MV-4-11 (cell line): Measurements from ENCODE around the gene ADCY2.

ENCODE experiments used
- DNase-seq: peaks from one replicate; lab custom pipeline; 2025; lab: John Stamatoyannopoulos, UW

Gene ADCY2

DNA sequence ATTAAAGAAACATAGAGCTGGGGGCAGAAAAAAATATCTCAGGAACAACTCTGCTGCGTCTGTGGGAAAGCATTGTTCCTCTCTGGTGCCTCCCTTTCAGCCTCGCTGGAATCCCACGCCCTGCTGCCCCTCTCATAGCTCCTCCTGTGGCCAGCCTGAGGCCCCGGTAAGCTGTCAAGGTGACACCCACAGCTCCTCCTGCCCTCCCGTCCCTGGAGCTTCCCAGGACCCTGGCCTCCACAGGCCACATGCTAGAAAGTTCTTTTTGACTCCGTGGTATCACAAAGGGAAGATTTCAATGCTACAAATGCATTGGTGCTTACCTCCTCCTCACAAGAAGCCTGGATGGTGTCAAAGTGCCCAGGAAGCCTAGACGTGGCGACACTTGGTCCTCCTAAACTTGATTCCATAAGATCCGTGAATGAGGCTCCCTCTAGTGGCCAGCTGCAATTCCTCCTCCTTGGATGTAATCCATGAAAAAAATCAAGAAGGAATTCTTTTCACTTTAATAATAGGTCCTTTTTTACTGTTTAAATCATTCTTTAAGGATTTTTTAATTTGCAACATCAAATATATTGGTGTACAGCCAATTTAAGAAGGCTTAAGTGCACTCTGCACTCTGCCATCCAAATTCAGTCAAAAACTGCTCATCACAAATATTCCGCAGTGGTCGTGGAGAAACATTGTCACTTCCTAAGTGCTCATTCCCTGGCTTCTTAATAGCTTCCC lies 350.1 kb downstream of the ADCY2 start:
- peak; percentile 40 for DNase-seq

GRCh38 chr5:7747728-7748127 lies 351.8 kb downstream of the ADCY2 start:
- DNase-seq = no peak

DNA sequence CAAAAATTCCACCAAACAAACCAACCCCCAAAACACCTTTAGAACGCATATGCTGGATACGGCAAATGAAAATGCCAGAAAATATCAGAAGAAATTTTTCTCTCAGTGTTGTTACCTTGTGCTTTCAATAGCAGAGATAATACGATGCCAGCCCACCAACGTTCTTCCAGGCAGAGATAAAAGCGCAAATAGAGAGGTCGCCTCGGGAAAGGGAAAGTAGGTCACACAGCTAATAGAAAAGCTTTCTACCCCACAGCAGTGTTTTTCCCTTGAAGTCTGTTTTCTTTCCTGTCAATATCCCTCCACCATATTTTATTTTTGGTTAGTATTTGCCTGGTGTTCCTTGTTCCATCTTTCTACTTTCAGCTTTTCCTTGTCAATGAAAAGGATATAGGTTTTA lies 353.7 kb downstream of the ADCY2 start:
- no peak for DNase-seq

GRCh38 chr5:7751874-7752273 lies 355.9 kb downstream of the ADCY2 start:
- DNase-seq = no peak

DNA sequence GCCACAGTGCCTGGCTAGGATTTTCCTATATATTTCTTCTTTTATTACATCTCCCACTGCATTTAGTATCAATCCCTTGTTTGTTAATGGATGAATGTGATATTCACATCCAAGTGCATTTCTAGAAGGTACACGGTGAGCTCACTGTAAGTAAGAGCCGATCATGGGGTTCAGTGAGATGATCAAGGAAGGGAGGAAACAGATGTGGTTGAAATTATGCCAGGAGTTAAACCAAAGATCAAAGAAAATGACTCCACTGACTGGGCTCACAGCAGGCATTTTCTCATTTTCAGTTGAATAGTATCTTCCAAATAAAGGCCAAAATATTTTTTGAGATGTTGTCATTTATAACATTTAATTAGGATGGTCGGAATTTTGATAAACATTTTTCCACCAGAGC lies 357.2 kb downstream of the ADCY2 start:
- no peak for DNase-seq

DNA sequence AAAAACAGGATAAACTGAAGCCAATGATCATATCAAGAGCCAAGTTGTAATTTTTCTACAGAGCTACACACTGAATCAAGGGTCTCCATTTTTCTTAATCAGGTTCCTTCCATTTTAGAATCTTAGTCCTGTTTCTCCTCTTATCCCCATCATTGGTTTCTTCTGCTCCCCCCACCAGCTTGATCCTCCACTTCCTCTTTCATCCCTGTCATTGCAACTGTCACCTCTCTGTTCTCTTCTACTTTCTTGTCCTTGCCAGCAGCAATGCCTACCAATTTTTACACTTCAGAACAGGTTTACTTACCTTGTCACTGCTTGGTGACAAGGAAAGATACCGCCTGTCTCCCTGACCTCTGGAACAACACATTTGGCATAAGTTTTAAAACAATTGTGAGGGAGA lies 357.7 kb downstream of the ADCY2 start:
- peak; percentile 75 for DNase-seq

- DNase-seq = no peak
These were observed 358.6 kb downstream of the ADCY2 start for GRCh38 chr5:7754490-7754889.

- DNase-seq = peak; percentile 61
These were observed 359.2 kb downstream of the ADCY2 start for GRCh38 chr5:7754997-7755596.

DNA sequence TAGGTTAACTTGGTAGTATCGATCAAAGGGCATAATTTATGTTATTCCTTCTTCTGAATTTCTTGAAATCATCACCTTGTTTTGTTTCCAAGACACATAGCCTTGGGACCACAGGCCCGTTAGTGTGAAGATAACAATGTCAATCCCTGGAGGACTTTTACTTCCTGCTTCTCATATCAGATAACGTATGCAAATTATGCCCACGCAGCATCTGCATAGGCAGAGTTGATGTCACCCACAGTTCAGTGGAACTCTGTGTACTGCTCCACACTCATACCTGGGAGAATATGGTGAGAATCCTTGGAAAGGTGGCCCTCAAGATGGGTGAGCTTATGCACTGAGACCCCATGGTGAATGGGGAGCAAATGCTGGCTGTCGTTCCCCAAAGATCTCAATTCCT lies 360.0 kb downstream of the ADCY2 start:
- DNase-seq = peak; percentile 43

- peak; percentile 96 for DNase-seq
These were observed 360.5 kb downstream of the ADCY2 start for GRCh38 chr5:7756453-7756852.

DNA sequence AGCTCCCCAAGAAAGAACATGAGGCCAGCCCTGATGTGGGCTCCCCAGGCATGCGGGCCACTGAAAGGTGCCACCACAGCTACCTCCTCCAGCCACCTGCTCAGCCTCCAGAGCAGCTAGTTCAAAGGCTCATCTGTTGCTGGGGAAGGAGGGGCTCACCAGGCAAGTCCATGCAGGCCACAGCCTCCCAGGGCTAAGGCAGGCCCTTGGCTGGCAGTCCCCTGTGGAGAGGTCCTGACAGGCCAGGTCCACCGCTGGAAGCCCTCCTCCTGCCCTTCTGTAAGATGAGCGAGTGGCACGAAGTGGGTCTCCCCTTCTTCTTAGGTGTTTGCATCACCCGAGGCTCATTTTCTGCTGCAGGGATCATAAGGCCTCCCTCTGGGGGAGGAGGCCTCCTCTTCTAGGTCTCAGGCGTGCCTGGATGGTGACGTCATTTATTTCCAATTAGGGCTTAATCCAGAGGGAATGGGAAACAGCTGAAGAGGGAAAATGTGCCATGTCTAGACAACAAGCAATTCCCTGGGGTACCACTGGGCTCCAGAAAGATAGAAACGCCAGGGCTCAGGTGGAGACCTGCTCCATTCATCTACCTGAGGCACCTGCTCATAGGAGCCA lies 363.4 kb downstream of the ADCY2 start:
- no peak for DNase-seq

DNA sequence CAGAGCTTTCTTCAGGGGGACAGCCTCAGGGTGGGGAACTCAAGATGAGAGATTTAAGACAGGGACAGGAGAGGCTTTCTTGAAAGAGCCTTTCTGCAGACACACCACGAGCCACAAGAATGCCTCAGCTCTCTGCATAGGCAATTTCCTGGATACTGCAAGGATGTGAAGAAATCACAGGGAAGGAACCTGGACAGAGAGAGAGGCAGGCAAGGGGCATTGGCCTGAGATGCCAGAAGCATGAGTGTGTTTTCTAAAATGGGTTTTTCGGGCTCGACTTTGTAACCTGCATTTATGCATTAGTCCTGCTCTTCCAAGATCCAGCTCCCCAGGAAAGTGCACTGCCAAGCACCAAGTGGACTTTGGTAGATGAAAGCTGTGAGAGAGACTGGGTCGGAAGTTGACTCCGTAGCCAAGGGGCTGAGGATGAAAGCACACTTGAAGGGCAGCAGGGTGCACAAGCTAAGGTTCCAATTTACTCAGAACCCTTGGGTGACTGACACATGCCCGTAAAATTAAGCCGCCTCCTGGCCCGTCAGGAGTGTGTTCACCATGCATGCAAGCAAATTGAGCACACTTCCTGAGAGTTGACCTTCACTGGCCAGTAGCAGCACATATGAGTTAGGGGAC lies 364.1 kb downstream of the ADCY2 start:
- DNase-seq = no peak

DNA sequence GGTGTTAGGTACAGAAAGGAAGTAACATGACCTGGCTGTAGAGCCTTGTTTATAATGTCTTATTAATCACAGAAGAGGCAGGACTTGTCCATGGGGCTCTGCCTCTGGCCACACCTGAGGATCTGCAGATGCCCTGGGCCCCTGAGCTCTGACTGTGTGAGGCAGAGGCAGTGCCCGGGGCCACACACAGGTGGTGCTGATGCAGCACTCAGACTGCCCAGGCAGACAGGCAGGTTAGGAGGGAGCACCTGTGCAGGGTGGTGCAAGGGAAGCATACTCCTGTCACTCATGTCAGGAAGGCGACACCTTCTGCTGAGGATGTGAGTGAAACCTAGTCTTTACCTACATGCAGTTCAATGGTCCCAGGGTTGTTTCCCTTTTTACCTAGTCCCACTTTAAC lies 366.3 kb downstream of the ADCY2 start:
- DNase-seq = no peak

- DNase-seq = no peak
These were observed 367.7 kb downstream of the ADCY2 start for GRCh38 chr5:7763621-7764072.

- DNase-seq = no peak
These were observed 368.5 kb downstream of the ADCY2 start for GRCh38 chr5:7764452-7764851.

DNA sequence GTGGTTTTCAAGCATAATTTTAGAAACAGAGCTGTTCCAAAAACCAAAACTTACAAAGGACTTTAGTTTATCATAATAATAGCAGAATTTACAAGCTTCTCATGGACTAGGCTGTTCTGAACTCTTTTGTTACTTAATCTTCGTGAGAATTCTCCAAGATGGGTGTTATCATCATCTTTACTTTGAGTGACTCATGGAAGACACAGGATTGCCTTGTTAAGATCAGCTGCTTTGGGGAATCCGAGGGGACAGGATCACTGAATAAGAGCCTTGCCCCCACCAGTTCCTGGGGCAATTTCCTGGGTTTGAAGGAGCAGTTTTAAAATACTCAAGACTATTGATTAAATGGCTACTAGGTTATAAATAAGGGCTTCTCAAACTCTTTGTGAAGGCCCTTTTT lies 374.5 kb downstream of the ADCY2 start:
- no peak for DNase-seq

- DNase-seq = no peak
These were observed 376.2 kb downstream of the ADCY2 start for GRCh38 chr5:7772141-7772540.

DNA sequence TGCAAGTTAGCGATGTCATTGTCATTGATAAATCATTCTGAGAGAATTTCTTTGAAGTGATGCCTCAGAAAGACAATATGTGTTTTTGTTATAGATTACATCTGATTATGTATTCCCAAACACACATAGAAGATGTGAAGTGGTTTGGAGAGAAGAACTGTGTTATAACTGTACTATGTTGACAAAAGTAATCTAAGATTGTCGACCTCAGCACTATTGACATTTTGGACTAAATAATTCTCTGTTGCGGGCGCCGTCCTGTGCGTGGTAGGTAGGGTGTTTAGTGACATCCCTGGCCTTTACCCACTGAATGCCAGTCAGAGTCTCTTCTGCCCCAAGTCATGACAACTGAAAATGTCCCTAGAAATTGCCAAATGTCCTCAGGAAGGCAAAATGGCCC lies 377.2 kb downstream of the ADCY2 start:
- no peak for DNase-seq

- DNase-seq = no peak
These were observed 380.5 kb downstream of the ADCY2 start for GRCh38 chr5:7776442-7776841.

GRCh38 chr5:7779019-7780005 lies 383.4 kb downstream of the ADCY2 start:
- DNase-seq = peak; percentile 76

- no peak for DNase-seq
These were observed 386.0 kb downstream of the ADCY2 start for GRCh38 chr5:7781899-7782298.
